HCT116 (cell line): ENCODE data around the gene CST2. TPM values are rescaled to one million over a fixed set of nuclear protein-coding genes. Genes with fewer than 3 reads are reported as not detected.
"Not testable (repeated sequence)": the region's sequence is repeated elsewhere in the genome, so short reads cannot be mapped to it uniquely, and the experiment has no call there.

Experiments used
- ATAC-seq: fragments of 200-7000 bp; cut with Tn5 transposase; 2 replicates; pipeline ENCODE4 v1.9.1; 2020; ENCODE audit warnings: mild to moderate bottlenecking, moderate library complexity
- BruUV-seq: library from RNA; stranded (reverse); fragments of 400-500 nt; replicated peaks from 2 replicates; lab custom pipeline; 2021; lab: Mats Ljungman, UMichigan
- CTCF ChIA-PET: fragments of 300-600 bp; sonication (Branson Sonifier 250); formaldehyde crosslinking; loops from one replicate; lab custom pipeline; 2021; ENCODE audit warnings: antibody characterized with exemption; lab: Charles Lee
- POLR2A ChIA-PET: fragments of 300-600, 350-600 bp; sonication (Branson Sonifier 250); formaldehyde crosslinking; loops from one replicate; lab custom pipeline; 2021; ENCODE audit warnings: antibody characterized with exemption; lab: Charles Lee
- RAD21 ChIA-PET, 2 experiments: fragments of 300-600 bp; sonication (Branson Sonifier 250); formaldehyde crosslinking; loops; one replicate each; lab custom pipeline; 2023; ENCODE audit warnings: low total read pairs in 2 of 2; ENCODE audit not compliant: uncharacterized antibody in 2 of 2, unreplicated experiment in 2 of 2, low non-redundant PET in 1 of 2; lab: Charles Lee
- DNase-seq: peaks from one replicate; pipeline ENCODE4 v3.0.0-alpha.2; 2010; ENCODE audit warnings: low read depth, low spot score
- H2AFZ ChIP-seq: fragments of 200-600 bp; shearing (Covaris generic), sonication (generic); 2 replicates; pipeline ENCODE4 v1.6.1; 2017; ENCODE audit warnings: low read depth, mixed run types, mixed read lengths, antibody characterized with exemption, low read length; ENCODE audit not compliant: poor library complexity, severe bottlenecking
- H3K27ac ChIP-seq: 2 replicates; pipeline ENCODE4 v1.5.1; 2012; ENCODE audit warnings: low read depth, low read length
- H3K27me3 ChIP-seq: fragments of 200-600 bp; sonication (generic); 2 replicates; pipeline ENCODE4 v1.6.1; 2016; ENCODE audit warnings: mixed run types, low read length, mixed read lengths; ENCODE audit not compliant: insufficient read depth
- H3K36me3 ChIP-seq, 2 experiments: fragments of 200-500 bp in 1 of 2; fragments of 200-600 bp in 1 of 2; sonication (Bioruptor generic) in 1 of 2; sonication (generic) in 1 of 2; 2 replicates each; pipeline versions ENCODE4 v1.5.1 to v1.6.1; 2014 to 2016; ENCODE audit warnings: low read length in 2 of 2, inconsistent platforms in 1 of 2, mixed read lengths in 1 of 2, mixed run types in 1 of 2; ENCODE audit not compliant: insufficient read depth in 2 of 2, control insufficient read depth in 1 of 2
- H3K4me1 ChIP-seq, 2 experiments: fragments of 200-600 bp in 1 of 2; sonication (generic) in 1 of 2; 2 replicates each; pipeline versions ENCODE4 v1.5.1 to v1.6.1; 2012 to 2017; ENCODE audit warnings: low read length in 2 of 2, inconsistent platforms in 1 of 2, mild to moderate bottlenecking in 1 of 2, mixed read lengths in 1 of 2, mixed run types in 1 of 2, moderate library complexity in 1 of 2; ENCODE audit not compliant: insufficient read depth in 2 of 2, control insufficient read depth in 1 of 2
- H3K4me2 ChIP-seq: fragments of 200-600 bp; sonication (generic); 2 replicates; pipeline ENCODE4 v1.6.1; 2017; ENCODE audit warnings: mixed run types, low read length, mixed read lengths
- H3K4me3 ChIP-seq, 2 experiments: fragments of 200-600 bp in 1 of 2; sonication (generic) in 1 of 2; replicated peaks in 1 of 2; 2 replicates each; pipeline ENCODE4 v1.5.1; 2011 to 2016; ENCODE audit warnings: low read length in 2 of 2, control low read depth in 1 of 2, low read depth in 1 of 2, mild to moderate bottlenecking in 1 of 2, mixed read lengths in 1 of 2, mixed run types in 1 of 2
- H3K79me2 ChIP-seq: fragments of 200-600 bp; sonication (generic); 2 replicates; pipeline ENCODE4 v1.6.1; 2017; ENCODE audit warnings: mild to moderate bottlenecking, mixed run types, low read length, moderate library complexity, mixed read lengths; ENCODE audit not compliant: insufficient read depth
- H3K9ac ChIP-seq: fragments of 200-600 bp; sonication (generic); 2 replicates; pipeline ENCODE4 v1.6.1; 2016; ENCODE audit warnings: low read length, mixed read lengths
- H3K9me2 ChIP-seq: fragments of 200-600 bp; sonication (generic), shearing (Covaris generic); 2 replicates; pipeline ENCODE4 v1.6.1; 2017; ENCODE audit warnings: mixed run types, mild to moderate bottlenecking, moderate library complexity; ENCODE audit not compliant: insufficient read depth
- H3K9me3 ChIP-seq, 2 experiments: fragments of 200-500 bp in 1 of 2; fragments of 200-600 bp in 1 of 2; sonication (Bioruptor generic) in 1 of 2; sonication (generic) in 1 of 2; 2 replicates each; pipeline ENCODE4 v1.6.1; 2014 to 2017; ENCODE audit warnings: low read length in 2 of 2, mixed read lengths in 2 of 2, inconsistent platforms in 1 of 2, low read depth in 1 of 2, mild to moderate bottlenecking in 1 of 2, mixed run types in 1 of 2, moderate library complexity in 1 of 2; ENCODE audit not compliant: control insufficient read depth in 1 of 2, insufficient read depth in 1 of 2
- H4K20me1 ChIP-seq: fragments of 200-600 bp; sonication (generic), shearing (Covaris generic); 2 replicates; pipeline ENCODE4 v1.6.1; 2017; ENCODE audit warnings: mixed run types, mild to moderate bottlenecking, moderate library complexity; ENCODE audit not compliant: insufficient read depth
- POLR2AphosphoS5 ChIP-seq: IDR thresholded peaks from 2 replicates; pipeline ENCODE4 v1.6.1; 2011; ENCODE audit warnings: mild to moderate bottlenecking, low read depth, low read length, moderate library complexity
- intact Hi-C: fragments of 100-400 bp; cut with micrococcal nuclease; formaldehyde crosslinking; loops from 2 replicates; pipeline ENCODE4 v1.10.0; 2022
- total RNA-seq: library from RNA; stranded (reverse); gene quantifications from one replicate; pipeline ENCODE4 v1.2.1, GENCODE V29; 2021; ENCODE audit not compliant: unreplicated experiment

Gene CST2
- total RNA-seq, 1 experiment from 2014 or later = not detected

DNA sequence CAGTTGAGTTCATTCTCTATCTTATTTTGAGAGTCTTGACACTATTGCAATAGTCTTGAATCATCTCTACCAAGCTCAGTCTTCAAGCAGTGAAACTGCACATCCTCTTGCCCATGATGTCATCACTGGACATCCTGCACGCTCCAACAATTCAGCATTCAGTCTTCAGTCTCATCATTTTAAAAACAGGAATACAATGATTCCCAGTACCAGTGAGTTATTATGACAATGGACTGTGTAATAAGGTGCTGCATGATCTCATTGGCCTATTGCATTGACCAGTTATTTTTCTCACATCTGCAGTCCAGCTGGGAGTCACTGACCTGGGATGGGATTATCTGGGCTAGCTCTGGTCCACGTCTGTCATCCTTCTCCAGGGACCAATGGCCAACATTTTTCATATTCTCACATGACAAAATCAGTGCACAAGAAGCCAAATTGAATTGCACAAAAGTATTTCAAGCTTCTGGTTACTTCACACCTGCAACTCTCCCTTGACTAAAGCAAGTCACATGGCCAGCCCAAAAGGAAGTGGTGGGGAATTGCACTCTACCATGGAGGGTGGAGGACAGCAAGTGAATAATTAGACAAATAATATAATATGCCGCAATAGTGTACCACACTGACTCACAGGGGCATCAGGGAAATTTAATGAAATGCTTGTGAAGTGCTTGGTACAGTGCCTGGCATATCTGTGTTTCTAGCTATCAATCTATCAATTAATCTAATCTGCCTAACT is 6.4 kb upstream of the CST2 start:
- Histone ChIP-seq H3K4me3 (no peak overlapping the region), H3K27ac (no peak overlapping the region), H3K4me2 (no peak overlapping the region), H3K4me1 (no peaks in the 10 kb centered on the region), H3K36me3 (no peaks in the 10 kb centered on the region), H4K20me1 (no peaks in the 10 kb centered on the region), H3K9ac (no peak overlapping the region), H3K79me2 (no peaks in the 10 kb centered on the region), H3K9me2 (no peaks in the 10 kb centered on the region), H2AFZ (no peak overlapping the region), H3K9me3 (no peaks in the 10 kb centered on the region), H3K27me3 (0 out of 2 replicates have a peak, but pooled peaks cover 7% of the 10 kb centered on the region)
- intact Hi-C loops = no loop called here
- no peak for ATAC-seq
- DNase-seq = no peak
- ChIA-PET POLR2A (no interaction called here), RAD21 (no interaction called here), CTCF (no interaction called here)
- TF ChIP-seq POLR2AphosphoS5 = no peak
- BruUV-seq = no TSS peak

GRCh38 chr20:23831961-23832360 is 5.4 kb upstream of the CST2 start:
- H3K27ac ChIP-seq, H3K9ac ChIP-seq, BruUV-seq, H3K36me3 ChIP-seq, H3K4me3 ChIP-seq, intact Hi-C loops, POLR2A ChIA-PET, H3K79me2 ChIP-seq, H2AFZ ChIP-seq, CTCF ChIA-PET, RAD21 ChIA-PET, H4K20me1 ChIP-seq, H3K9me3 ChIP-seq, H3K4me1 ChIP-seq, ATAC-seq, H3K27me3 ChIP-seq, H3K4me2 ChIP-seq, DNase-seq, H3K9me2 ChIP-seq: not testable (repeated sequence)
